Limb (tissue), 2 donors: ENCODE measurements around the gene DUSP10.

ENCODE experiments used
- DNase-seq, 2 donors: peaks; one replicate each; pipeline ENCODE4 v3.0.0-alpha.2; 2016; ENCODE audit errors: extremely low spot score in 2 of 2

DUSP10 gene

GRCh38 chr1:221734187-221734586, 7.7 kb downstream of the DUSP10 start:
- no peak for DNase-seq

- DNase-seq = no peak
Observed at GRCh38 chr1:221732052-221732451, 9.8 kb downstream of the DUSP10 start.

GRCh38 chr1:221729771-221730330, 12.0 kb downstream of the DUSP10 start:
- no peak for DNase-seq

GRCh38 chr1:221728037-221728505, 13.8 kb downstream of the DUSP10 start:
- DNase-seq = no peak

- no peak for DNase-seq
Observed at GRCh38 chr1:221727146-221728036, 14.5 kb downstream of the DUSP10 start.

GRCh38 chr1:221725735-221726672, 15.9 kb downstream of the DUSP10 start:
- no peak for DNase-seq

- DNase-seq = no peak
Observed at GRCh38 chr1:221724931-221725605, 16.8 kb downstream of the DUSP10 start.

- DNase-seq = no peak
Observed at GRCh38 chr1:221723848-221724236, 18.0 kb downstream of the DUSP10 start.

- no peak for DNase-seq
Observed at GRCh38 chr1:221723018-221723847, 18.7 kb downstream of the DUSP10 start.

GRCh38 chr1:221722254-221723017, 19.5 kb downstream of the DUSP10 start:
- DNase-seq = no peak

- DNase-seq = no peak
Observed at GRCh38 chr1:221720545-221720944, 21.3 kb downstream of the DUSP10 start.

GRCh38 chr1:221719987-221720386, 21.9 kb downstream of the DUSP10 start:
- DNase-seq = no peak

GRCh38 chr1:221719278-221719597, 22.7 kb downstream of the DUSP10 start:
- no peak for DNase-seq

GRCh38 chr1:221718381-221719277, 23.3 kb downstream of the DUSP10 start:
- DNase-seq = peak in 1 of 2 donors; percentile 61

GRCh38 chr1:221717485-221717853, 24.4 kb downstream of the DUSP10 start:
- DNase-seq = no peak

GRCh38 chr1:221716713-221717484, 25.0 kb downstream of the DUSP10 start:
- no peak for DNase-seq

GRCh38 chr1:221715321-221716169, 26.3 kb downstream of the DUSP10 start:
- no peak for DNase-seq
